ENCODE measurements around the gene MYH9.
A peak's percentile ranks its signal among the peaks of the same experiment; 100 is the strongest.

MYH9 gene

DNA sequence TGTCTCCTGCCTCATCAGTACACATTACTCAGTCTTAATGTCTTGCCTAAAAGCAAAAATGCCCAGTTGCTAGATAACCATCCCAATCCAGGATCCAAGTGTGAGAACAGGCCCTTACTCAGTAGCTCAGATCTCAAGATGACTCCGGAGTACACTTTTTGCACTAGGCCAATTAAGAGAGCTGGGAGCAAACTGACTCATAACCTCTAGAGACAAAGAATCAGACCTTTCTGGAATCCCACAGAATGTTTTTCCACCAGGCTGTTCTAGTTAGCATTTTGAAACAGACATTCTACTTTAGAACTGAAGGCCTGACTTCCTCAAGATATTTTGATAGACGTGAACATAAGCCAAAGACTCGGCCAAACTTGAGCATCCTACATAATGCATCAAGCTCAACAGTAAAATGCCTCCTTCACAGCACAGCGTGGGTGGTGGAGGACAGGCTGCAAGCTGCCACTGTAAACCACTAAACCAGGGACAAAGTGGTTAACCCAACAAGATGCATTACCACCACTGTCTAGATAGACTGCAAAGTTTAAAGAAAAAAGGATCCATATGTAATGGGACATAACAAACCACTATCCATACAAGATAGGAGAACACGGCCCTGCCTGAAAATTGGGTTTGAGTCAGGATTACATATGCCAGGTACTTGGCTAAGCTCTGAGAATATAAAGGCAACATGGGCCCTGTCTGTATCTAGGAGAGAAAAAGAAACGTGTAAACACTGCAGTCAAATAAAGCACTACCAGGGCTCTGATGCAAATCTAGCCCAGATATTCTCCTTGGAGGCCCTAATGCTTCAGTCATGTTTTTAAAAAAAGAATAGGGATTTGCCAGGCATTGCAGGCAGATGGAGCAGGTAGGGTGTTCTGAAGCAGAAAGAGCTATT lies 48.3 kb downstream of the MYH9 start:
- H3K4me3 ChIP-seq (ENCODE audit: low read depth, low read length): no peak overlapping the region
- peak; percentile 80 for DNase-seq (ENCODE audit: low read depth, low spot score)

DNA sequence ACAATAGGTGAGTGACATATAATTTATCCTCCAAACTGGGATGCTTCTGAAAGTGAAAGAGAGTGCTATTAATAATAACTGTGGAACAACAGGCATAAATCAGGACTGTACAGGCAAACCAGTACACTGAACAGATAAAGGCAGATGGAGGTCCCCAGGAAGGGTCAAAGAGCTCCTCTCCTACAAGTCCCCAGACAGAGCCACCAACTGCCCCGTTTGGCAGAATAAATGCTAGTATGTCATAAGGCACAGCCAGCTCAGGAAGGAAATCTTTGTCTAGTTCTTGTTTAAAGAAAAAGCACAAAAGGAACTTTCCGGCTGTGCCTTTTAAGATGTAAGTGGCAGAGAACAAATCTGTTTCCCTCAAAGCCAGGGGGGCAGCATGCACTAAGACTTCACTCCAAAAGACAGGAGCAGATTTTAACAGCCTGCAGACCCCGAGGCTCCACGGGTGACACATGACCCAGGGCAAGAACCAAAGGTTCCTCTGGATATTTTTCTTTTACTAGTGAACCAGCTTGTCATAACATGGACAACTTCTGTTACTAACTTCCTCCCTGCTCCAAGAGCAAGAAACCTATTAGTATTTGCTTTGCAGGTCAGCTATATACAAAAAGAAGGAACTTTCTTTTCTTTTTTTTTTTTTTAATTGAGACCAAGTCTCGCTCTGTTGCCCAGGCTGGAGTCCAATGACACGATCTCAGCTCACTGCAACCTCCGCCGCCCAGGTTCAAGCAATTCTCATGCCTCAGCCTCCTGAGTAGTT lies 50.2 kb downstream of the MYH9 start:
- no peak for DNase-seq (ENCODE audit: low read depth, low spot score)
- TF ChIP-seq, protein P1, sequence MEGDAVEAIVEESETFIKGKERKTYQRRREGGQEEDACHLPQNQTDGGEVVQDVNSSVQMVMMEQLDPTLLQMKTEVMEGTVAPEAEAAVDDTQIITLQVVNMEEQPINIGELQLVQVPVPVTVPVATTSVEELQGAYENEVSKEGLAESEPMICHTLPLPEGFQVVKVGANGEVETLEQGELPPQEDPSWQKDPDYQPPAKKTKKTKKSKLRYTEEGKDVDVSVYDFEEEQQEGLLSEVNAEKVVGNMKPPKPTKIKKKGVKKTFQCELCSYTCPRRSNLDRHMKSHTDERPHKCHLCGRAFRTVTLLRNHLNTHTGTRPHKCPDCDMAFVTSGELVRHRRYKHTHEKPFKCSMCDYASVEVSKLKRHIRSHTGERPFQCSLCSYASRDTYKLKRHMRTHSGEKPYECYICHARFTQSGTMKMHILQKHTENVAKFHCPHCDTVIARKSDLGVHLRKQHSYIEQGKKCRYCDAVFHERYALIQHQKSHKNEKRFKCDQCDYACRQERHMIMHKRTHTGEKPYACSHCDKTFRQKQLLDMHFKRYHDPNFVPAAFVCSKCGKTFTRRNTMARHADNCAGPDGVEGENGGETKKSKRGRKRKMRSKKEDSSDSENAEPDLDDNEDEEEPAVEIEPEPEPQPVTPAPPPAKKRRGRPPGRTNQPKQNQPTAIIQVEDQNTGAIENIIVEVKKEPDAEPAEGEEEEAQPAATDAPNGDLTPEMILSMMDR (IDR thresholded peaks at IDR 0.05; ENCODE audit: low read depth, low read length): no peak
- no peak overlapping the region for H3K4me3 ChIP-seq (ENCODE audit: low read depth, low read length)
- in situ Hi-C loops (cut with HindIII; ENCODE audit: low sequenced_read_pairs): no loop called here

More for the DNA sequence above, 48.3 kb downstream of the MYH9 start:
- TF ChIP-seq, protein P1 (IDR thresholded peaks at IDR 0.05; ENCODE audit: low read depth, low read length): no peak
- in situ Hi-C loops (cut with HindIII; ENCODE audit: low sequenced_read_pairs): loop anchor here (10.0 kb wide), 1 partner anchor 105 kb away; no protein-coding TSS in a partner anchor

DNA sequence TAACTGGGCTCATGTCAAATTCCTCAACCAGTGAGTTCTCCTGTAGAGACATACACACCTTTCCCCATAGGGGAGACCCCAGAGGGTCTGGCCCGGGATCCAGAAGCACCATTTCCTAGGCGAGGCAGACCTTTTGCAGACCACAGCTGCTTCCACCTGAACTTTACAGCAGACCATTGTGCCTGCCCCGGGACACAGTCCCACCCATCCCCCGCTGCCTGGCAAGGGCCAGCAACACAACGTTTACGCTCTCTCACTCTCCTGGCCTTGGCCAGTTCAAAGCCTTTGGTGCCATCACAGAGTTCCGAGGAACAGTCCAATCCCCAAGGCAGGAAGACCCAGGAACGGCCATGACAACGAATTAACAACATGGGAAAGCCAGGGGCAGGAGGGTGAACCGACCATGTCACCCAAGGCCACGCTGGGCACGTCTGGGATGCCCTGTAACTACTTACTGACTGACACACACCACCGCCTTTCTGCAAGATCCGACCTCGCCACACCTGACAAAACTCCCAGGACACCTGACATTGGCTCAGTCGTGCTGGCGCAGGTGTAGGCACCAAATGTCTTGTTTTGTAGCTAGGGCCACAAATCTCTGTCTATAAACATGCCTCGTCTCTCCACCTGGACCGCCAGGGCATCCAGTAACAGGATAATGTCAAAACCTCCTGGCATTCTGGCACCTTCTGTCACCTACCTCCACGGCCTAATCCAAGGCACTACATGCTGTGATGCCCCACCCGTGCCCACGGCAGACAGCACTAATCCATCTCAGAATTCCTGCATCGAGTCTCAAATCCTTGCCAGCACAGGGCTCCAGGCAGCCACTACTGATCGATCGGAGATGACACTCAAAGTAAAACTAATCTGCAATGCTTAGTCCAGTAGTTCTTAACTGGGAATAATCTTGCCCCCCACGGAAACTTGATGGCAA lies 51.3 kb downstream of the MYH9 start:
- TF ChIP-seq, protein P1 (IDR thresholded peaks at IDR 0.05; ENCODE audit: low read depth, low read length): no peak
- in situ Hi-C loops (cut with HindIII; ENCODE audit: low sequenced_read_pairs): no loop called here
- DNase-seq (ENCODE audit: low read depth, low spot score): no peak
- no peak overlapping the region for H3K4me3 ChIP-seq (ENCODE audit: low read depth, low read length)

DNA sequence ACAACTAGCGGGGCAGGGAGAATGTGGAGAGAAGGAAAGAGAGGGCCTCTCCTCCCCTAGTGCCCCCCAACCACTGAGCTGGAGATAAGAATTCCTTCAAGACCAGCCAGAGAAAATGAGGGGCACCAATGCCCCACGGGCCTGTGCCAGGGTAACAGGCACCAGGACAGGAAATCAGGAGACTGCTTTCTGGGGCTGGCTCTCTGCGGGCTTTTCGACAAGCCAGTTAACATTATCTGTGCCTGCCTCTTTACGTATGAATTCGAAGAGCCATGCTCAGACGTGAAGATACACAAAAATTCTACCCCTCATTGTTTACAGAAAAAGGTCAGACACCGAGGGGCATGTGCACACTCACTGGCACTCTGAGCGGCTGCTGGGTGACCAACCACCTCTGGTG lies 52.1 kb downstream of the MYH9 start:
- DNase-seq (ENCODE audit: low read depth, low spot score): no peak
- no peak overlapping the region for H3K4me3 ChIP-seq (ENCODE audit: low read depth, low read length)
- in situ Hi-C loops (cut with HindIII; ENCODE audit: low sequenced_read_pairs): no loop called here
- TF ChIP-seq, protein P1 (IDR thresholded peaks at IDR 0.05; ENCODE audit: low read depth, low read length): no peak

DNA sequence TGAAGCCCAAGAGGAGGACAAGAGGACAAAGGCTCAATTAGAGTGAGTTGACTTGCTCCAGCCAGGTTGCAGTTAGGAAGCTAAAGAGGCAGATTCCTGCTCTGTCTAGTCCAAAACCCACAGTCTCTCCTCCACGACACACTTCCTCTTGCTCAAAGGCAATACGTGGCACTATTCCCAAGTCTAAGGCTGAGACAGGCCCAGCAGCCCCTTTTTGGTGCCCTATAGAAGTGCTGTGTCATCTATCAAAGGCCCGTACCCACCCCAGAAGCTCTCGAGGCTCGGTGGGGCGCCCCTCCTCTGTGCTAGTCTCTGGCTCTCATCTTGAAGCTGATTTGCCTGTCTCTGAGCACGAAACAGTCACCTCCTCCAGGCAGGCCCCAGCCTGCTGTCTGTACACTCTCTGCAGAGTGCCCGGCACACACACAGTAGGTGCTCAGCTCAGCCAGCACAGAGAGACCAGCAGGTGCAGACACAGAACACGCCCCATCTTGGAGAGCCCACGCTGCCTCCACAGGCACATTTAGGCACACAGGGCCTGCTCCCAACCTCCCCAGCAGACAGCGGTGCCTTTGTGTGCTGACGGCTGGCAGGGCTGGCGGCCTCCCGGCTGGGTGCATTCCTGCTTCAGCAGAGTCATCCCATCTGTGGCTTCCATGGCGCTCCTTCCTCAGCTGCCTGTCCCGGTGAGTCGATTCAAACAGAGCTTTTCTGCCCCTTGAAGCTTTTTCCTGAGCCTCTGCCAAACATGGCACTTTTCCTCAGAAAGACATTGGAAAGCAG lies 52.8 kb downstream of the MYH9 start:
- in situ Hi-C loops (cut with HindIII; ENCODE audit: low sequenced_read_pairs): no loop called here
- no peak overlapping the region for H3K4me3 ChIP-seq (ENCODE audit: low read depth, low read length)
- DNase-seq (ENCODE audit: low read depth, low spot score): peak; percentile 86

More for the DNA sequence above, 52.8 kb downstream of the MYH9 start:
- TF ChIP-seq, protein P1 (IDR thresholded peaks at IDR 0.05; ENCODE audit: low read depth, low read length): no peak
